HEK293T (cell line): Measurements from ENCODE around the gene TEPSIN.

ENCODE experiments used
- BHLHE40 ChIP-seq: fragments of 450-650 bp; IDR thresholded peaks from 2 replicates; pipeline ENCODE4 v1.6.1; 2016; ENCODE audit warnings: mild to moderate bottlenecking, moderate library complexity, borderline replicate concordance
- FOXA1 ChIP-seq: fragments of 450-650 bp; IDR thresholded peaks from 2 replicates; pipeline ENCODE4 v1.6.1; 2016; ENCODE audit warnings: mild to moderate bottlenecking
- FOXM1 ChIP-seq: fragments of 450-650 bp; IDR thresholded peaks from 2 replicates; pipeline ENCODE4 v1.6.1; 2017; ENCODE audit warnings: mild to moderate bottlenecking, borderline replicate concordance
- HDGF ChIP-seq: fragments of 450-650 bp; IDR thresholded peaks from 2 replicates; pipeline ENCODE4 v1.6.1; 2017; ENCODE audit warnings: antibody characterized with exemption, borderline replicate concordance
- LEF1 ChIP-seq: fragments of 450-650 bp; IDR thresholded peaks from 2 replicates; pipeline ENCODE4 v1.6.1; 2017; ENCODE audit warnings: mild to moderate bottlenecking, borderline replicate concordance
- PKNOX1 ChIP-seq: fragments of 450-650 bp; IDR thresholded peaks from 2 replicates; pipeline ENCODE4 v1.6.1; 2016
- SP1 ChIP-seq: fragments of 450-650 bp; IDR thresholded peaks from 2 replicates; pipeline ENCODE4 v1.6.1; 2017

- no peak for TF ChIP-seq BHLHE40
- no peak for TF ChIP-seq FOXA1
- no peak for TF ChIP-seq SP1
- no peak for TF ChIP-seq HDGF
- TF ChIP-seq LEF1: no peak
- no peak for TF ChIP-seq PKNOX1
- no peak for TF ChIP-seq FOXM1
Observed at GRCh38 chr17:81272616-81273015, 33.8 kb upstream of the TEPSIN start.
